Natural killer cell (primary cell): ENCODE results near the gene ZNF280C. TPM values are rescaled to one million over a fixed set of nuclear protein-coding genes. Genes with fewer than 3 reads are reported as not detected.
A peak's percentile ranks its signal among the peaks of the same experiment; 100 is the strongest.

Source experiments
- ATAC-seq, 3 donors: fragments of 150-1000 bp in 2 of 3; fragments of 200-7000 bp in 1 of 3; cut with Tn5 transposase; 1 replicate in 1 of 3; 2 replicates in 2 of 3; pipeline ENCODE4 v1.10.0; 2021; ENCODE audit warnings: mild to moderate bottlenecking in 2 of 3, moderate library complexity in 2 of 3
- DNase-seq, 2 donors: peaks; one replicate each; pipeline versions ENCODE4 v3.0.0 to v3.0.0-alpha.2; 2013 to 2021; ENCODE audit warnings: mixed read lengths in 1 of 2
- H3K27ac ChIP-seq: one replicate; pipeline ENCODE4 v1.5.1; 2013; ENCODE audit warnings: mild to moderate bottlenecking, low read length
- H3K27me3 ChIP-seq: one replicate; pipeline ENCODE4 v1.6.1; 2013; ENCODE audit warnings: low read length; ENCODE audit not compliant: control insufficient read depth, insufficient read depth
- H3K36me3 ChIP-seq: one replicate; pipeline ENCODE4 v1.6.1; 2013; ENCODE audit warnings: low read length; ENCODE audit not compliant: control insufficient read depth, insufficient read depth
- H3K4me1 ChIP-seq: one replicate; pipeline ENCODE4 v1.6.1; 2013; ENCODE audit warnings: low read length; ENCODE audit not compliant: control insufficient read depth, insufficient read depth
- H3K4me3 ChIP-seq: one replicate; pipeline ENCODE4 v1.5.1; 2013; ENCODE audit warnings: low read length
- H3K9me3 ChIP-seq: one replicate; pipeline ENCODE4 v1.6.1; 2013; ENCODE audit warnings: low read length; ENCODE audit not compliant: control insufficient read depth, insufficient read depth
- H3K27ac Mint-ChIP-seq, 2 donors: one replicate each; pipeline ENCODE4 v1.8.0; 2022; ENCODE audit warnings: mild to moderate bottlenecking in 2 of 2, mixed read lengths in 2 of 2, moderate library complexity in 1 of 2
- H3K27me3 Mint-ChIP-seq, 2 donors: one replicate each; pipeline ENCODE4 v1.8.0; 2022; ENCODE audit warnings: low read depth in 2 of 2, mixed read lengths in 2 of 2
- H3K36me3 Mint-ChIP-seq: one replicate; pipeline ENCODE4 v1.8.0; 2022; ENCODE audit warnings: mixed read lengths
- H3K4me1 Mint-ChIP-seq, 2 donors: one replicate each; pipeline ENCODE4 v1.8.0; 2022; ENCODE audit warnings: mixed read lengths in 2 of 2
- H3K4me3 Mint-ChIP-seq: one replicate; pipeline ENCODE4 v1.8.0; 2022; ENCODE audit warnings: mild to moderate bottlenecking, moderate library complexity, mixed read lengths
- H3K9me3 Mint-ChIP-seq, 2 donors: one replicate each; pipeline ENCODE4 v1.8.0; 2022; ENCODE audit warnings: mixed read lengths in 2 of 2
- CTCF ChIP-seq: fragments of 200-600 bp; IDR thresholded peaks from one replicate; pipeline ENCODE4 v1.8.0; 2022; ENCODE audit warnings: antibody characterized with exemption
- WGBS: methylation state at CpG from one replicate; pipeline ENCODE4 v1.1.7; 2013; ENCODE audit warnings: missing lambda C conversion rate; ENCODE audit not compliant: insufficient coverage; 5-methylcytosine and 5-hydroxymethylcytosine counted together
- intact Hi-C: fragments of 100-400 bp; cut with micrococcal nuclease; formaldehyde crosslinking; loops from one replicate; pipeline ENCODE4 v1.14.2; 2022
- total RNA-seq, 4 donors: library from RNA; stranded (reverse); fragments of 120-200 nt in 1 of 4; gene quantifications; one replicate each; pipeline versions ENCODE4 v1.2.3 to v1.2.4, GENCODE V29; 2013 to 2022

ZNF280C gene
- total RNA-seq, 3 donors from 2014 or later (not counting 1 experiment from before 2014, with no cell fraction given) = 5.5 to 6.0 (median 5.8) TPM

DNA sequence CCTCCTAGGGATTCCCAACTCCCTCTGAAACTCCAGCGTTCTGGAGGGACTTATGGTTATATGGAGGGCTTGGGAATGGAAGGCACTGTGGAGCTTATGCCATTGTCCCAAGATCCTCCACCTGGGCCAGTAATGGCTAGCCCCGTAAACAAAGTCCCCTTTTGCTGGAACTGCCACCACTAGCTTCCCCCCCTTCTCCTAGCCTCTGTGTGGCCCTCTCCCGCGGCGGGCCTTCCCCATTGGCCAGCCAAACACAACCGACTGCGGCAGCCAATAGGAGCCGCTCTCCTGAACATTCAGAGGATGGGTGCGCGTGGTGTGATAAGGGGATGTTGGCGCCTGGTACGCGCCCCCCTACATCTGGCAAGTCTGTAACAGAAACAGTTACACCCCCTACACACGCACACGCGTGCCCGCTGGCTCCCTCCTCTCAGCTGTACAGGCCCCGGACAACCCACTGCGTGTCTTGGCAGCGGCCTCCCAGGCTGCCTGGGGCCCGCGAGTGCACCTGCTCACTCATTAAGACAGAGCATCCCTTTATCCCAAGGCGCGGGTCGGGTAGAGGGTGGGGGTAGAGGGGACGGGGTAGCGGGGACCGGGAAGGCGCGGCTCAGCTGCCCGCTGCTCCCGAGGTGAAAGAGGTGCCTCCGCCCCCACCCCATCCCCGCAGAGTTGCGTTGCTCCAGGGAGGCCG lies 97.8 kb downstream of the ZNF280C start:
- peaks cover 0 to 7% of the 10 kb centered on the region in 2 donors for H3K27me3 Mint-ChIP-seq
- peak; percentile 66 to 78 (median 74) for ATAC-seq
- H3K4me1 Mint-ChIP-seq = peaks cover 33 to 44% of the 10 kb centered on the region in 2 donors

GRCh38 chrX:130167040-130167439 lies 101.7 kb downstream of the ZNF280C start:
- Histone ChIP-seq H3K27ac (no peak overlapping the region), H3K27me3 (no peaks in the 10 kb centered on the region), H3K9me3 (no peaks in the 10 kb centered on the region), H3K36me3 (no peaks in the 10 kb centered on the region), H3K4me3 (no peak overlapping the region), H3K4me1 (peaks cover 13% of the 10 kb centered on the region)
- peak overlapping the region in 1 of 2 donors; percentile 90 for H3K27ac Mint-ChIP-seq
- no peak for ATAC-seq
- intact Hi-C loops = loop anchor here (5.0 kb wide), 1 partner anchor 385 kb away; no protein-coding TSS in a partner anchor
- no peak for DNase-seq
- no peaks in the 10 kb centered on the region for H3K36me3 Mint-ChIP-seq
- H3K27me3 Mint-ChIP-seq = peaks cover 0 to 13% of the 10 kb centered on the region in 2 donors
- peaks cover 19 to 29% of the 10 kb centered on the region in 2 donors for H3K4me1 Mint-ChIP-seq
- WGBS = 80% methylated on average over 2 of the region's 4 CpGs
- H3K4me3 Mint-ChIP-seq = peak overlapping the region; percentile 88
- no peaks in the 10 kb centered on the region for H3K9me3 Mint-ChIP-seq
- TF ChIP-seq CTCF = no peak

More for the DNA sequence above, 97.8 kb downstream of the ZNF280C start:
- peaks cover 35% of the 10 kb centered on the region for H3K4me1 ChIP-seq
- peak overlapping the region; percentile 45 for H3K27ac ChIP-seq
- Mint-ChIP-seq H3K27ac (peak overlapping the region; percentile 73 to 90), H3K4me3 (peak overlapping the region; percentile 88), H3K36me3 (no peaks in the 10 kb centered on the region), H3K9me3 (no peaks in the 10 kb centered on the region)
- no peaks in the 10 kb centered on the region for H3K9me3 ChIP-seq
- no peaks in the 10 kb centered on the region for H3K36me3 ChIP-seq
- 0% methylated on average over 10 of the region's 36 CpGs for whole genome bisulfite sequencing
- no peaks in the 10 kb centered on the region for H3K27me3 ChIP-seq
- peak overlapping the region; percentile 80 for H3K4me3 ChIP-seq
- no peak for TF ChIP-seq CTCF
- DNase-seq = peak; percentile 47 to 78
- intact Hi-C loops = loop anchor here (5.0 kb wide), 1 partner anchor 89 kb away; no protein-coding TSS in a partner anchor

DNA sequence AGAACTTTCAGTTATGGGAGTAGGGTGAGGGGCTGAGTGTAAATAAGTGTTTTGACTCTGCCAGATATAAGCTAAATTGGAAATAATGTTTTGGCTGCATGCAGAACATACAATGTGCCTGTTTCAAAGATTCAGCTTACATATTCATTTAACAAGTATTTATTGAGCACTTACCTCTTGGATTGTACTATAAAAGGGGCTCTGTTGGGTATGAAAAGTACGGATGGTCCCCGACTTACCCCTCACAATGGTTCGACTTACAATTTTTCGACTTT lies 102.3 kb downstream of the ZNF280C start:
- H3K36me3 Mint-ChIP-seq = no peaks in the 10 kb centered on the region
- H3K4me3 ChIP-seq = peak overlapping the region; percentile 71

More for the DNA sequence above, 102.3 kb downstream of the ZNF280C start:
- H3K27ac Mint-ChIP-seq = peak overlapping the region; percentile 90 to 91
- Histone ChIP-seq H3K27ac (peak overlapping the region; percentile 91), H3K4me1 (peaks cover 13% of the 10 kb centered on the region), H3K36me3 (no peaks in the 10 kb centered on the region), H3K27me3 (no peaks in the 10 kb centered on the region), H3K9me3 (no peaks in the 10 kb centered on the region)
- intact Hi-C loops = loop anchor here (5.0 kb wide), 1 partner anchor 384 kb away; no protein-coding TSS in a partner anchor
- H3K9me3 Mint-ChIP-seq = no peaks in the 10 kb centered on the region
- no peak for TF ChIP-seq CTCF
- H3K27me3 Mint-ChIP-seq = peaks cover 0 to 15% of the 10 kb centered on the region in 2 donors
- H3K4me3 Mint-ChIP-seq = peak overlapping the region; percentile 88
- ATAC-seq (no peak), DNase-seq (no peak)
- peaks cover 19 to 29% of the 10 kb centered on the region in 2 donors for H3K4me1 Mint-ChIP-seq
- WGBS = no CpG with 5 or more reads among the region's 4 CpGs
